Smooth muscle cell (in vitro differentiated cells): ENCODE results near the gene FBXO8. TPM values are rescaled to one million over a fixed set of nuclear protein-coding genes. Genes with fewer than 3 reads are reported as not detected.

Experiments used
- DNase-seq: peaks from one replicate; lab custom pipeline; 2025; ENCODE audit not compliant: unreplicated experiment; lab: John Stamatoyannopoulos, UW
- H2AFZ ChIP-seq: fragments of 200-600 bp; sonication (generic); 2 replicates; pipeline ENCODE4 v1.6.0; 2016; ENCODE audit warnings: antibody characterized with exemption, low read depth, mild to moderate bottlenecking
- H3F3A ChIP-seq: fragments of 200-600 bp; sonication (generic); 2 replicates; pipeline ENCODE4 v1.6.0; 2017; ENCODE audit warnings: antibody characterized with exemption, low read depth
- H3K27ac ChIP-seq: fragments of 200-600 bp; sonication (generic); 2 replicates; pipeline ENCODE4 v1.5.1; 2016; ENCODE audit warnings: low read depth, mild to moderate bottlenecking
- H3K27me3 ChIP-seq: fragments of 200-600 bp; sonication (generic); 2 replicates; pipeline ENCODE4 v1.6.1; 2016; ENCODE audit warnings: low read depth, mild to moderate bottlenecking
- H3K36me3 ChIP-seq: fragments of 200-600 bp; sonication (generic); 2 replicates; pipeline ENCODE4 v1.5.1; 2016; ENCODE audit warnings: low read depth
- H3K4me1 ChIP-seq: fragments of 200-600 bp; sonication (generic); 2 replicates; pipeline ENCODE4 v1.5.1; 2016; ENCODE audit warnings: low read depth
- H3K4me2 ChIP-seq: fragments of 200-600 bp; sonication (generic); 2 replicates; pipeline ENCODE4 v1.6.0; 2016; ENCODE audit warnings: mild to moderate bottlenecking
- H3K4me3 ChIP-seq: fragments of 200-600 bp; sonication (generic); 2 replicates; pipeline ENCODE4 v1.5.1; 2016; ENCODE audit warnings: mild to moderate bottlenecking
- H3K79me2 ChIP-seq: fragments of 200-600 bp; sonication (generic); 2 replicates; pipeline ENCODE4 v1.6.0; 2016; ENCODE audit warnings: low read depth, mild to moderate bottlenecking
- H3K9ac ChIP-seq: fragments of 200-600 bp; sonication (generic); 2 replicates; pipeline ENCODE4 v1.6.0; 2016; ENCODE audit warnings: low read depth
- H3K9me3 ChIP-seq: fragments of 200-600 bp; sonication (generic); replicated peaks from 2 replicates; pipeline ENCODE4 v1.5.1; 2016; ENCODE audit warnings: low read depth
- H4K20me1 ChIP-seq: fragments of 200-600 bp; sonication (generic); 2 replicates; pipeline ENCODE4 v1.6.0; 2016; ENCODE audit warnings: low read depth
- CTCF ChIP-seq: fragments of 200-600 bp; sonication (generic); IDR thresholded peaks from 2 replicates; pipeline ENCODE4 v1.5.1; 2017; ENCODE audit warnings: borderline replicate concordance, mild to moderate bottlenecking, antibody characterized with exemption; ENCODE audit not compliant: insufficient read depth, poor library complexity, severe bottlenecking
- WGBS: methylation state at CpG from one replicate; pipeline ENCODE4 v1.1.7; 2016; ENCODE audit warnings: low lambda C conversion rate; 5-methylcytosine and 5-hydroxymethylcytosine counted together
- polyA plus RNA-seq: library from polyadenylated mRNA; unstranded; fragments of >200 nt; fragmentation: Nextera tagmentation; extraction: Ambion mirVana; gene quantifications from 2 replicates; pipeline ENCODE4 v1.2.1, GENCODE V29; 2016
- total RNA-seq: library from RNA; depleted of rRNA; stranded (reverse); fragments of >200 nt; gene quantifications from 2 replicates; pipeline ENCODE4 v1.2.3, GENCODE V29; 2014

Gene FBXO8
- total and polyA plus RNA-seq, 2 experiments from 2014 or later = 34.2 to 54.3 TPM

DNA sequence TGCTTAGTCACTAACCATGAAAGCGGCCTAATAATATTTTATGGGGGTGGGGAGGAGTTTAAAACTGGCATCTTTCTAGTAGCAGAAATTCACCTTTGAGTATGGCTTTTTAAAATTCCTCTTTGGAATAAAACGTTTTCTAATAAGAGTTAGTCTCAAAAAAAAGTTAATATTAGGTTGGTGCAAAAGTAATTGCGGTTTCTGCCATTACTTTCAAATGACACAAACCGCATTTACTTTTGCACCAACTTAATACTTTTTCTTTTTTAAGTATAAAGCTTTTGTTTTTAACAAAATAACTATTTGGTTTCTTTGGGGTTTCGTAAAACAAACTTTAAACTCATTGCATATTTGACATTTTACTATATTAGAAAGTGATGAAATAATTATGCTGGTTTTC lies 68.4 kb downstream of the FBXO8 start:
- H3K9me3 ChIP-seq = no peaks in the 10 kb centered on the region
- no peaks in the 10 kb centered on the region for H3K36me3 ChIP-seq
- peak overlapping the region; percentile 54 for H3K9ac ChIP-seq
- peaks cover 43% of the 10 kb centered on the region for H3K79me2 ChIP-seq
- no peaks in the 10 kb centered on the region for H3F3A ChIP-seq
- no peaks in the 10 kb centered on the region for H4K20me1 ChIP-seq
- peaks cover 27% of the 10 kb centered on the region for H3K4me1 ChIP-seq
- 20% methylated on average over 5 of the region's 5 CpGs for WGBS
- TF ChIP-seq CTCF = no peak
- no peak overlapping the region for H2AFZ ChIP-seq
- H3K4me3 ChIP-seq = peak overlapping the region; percentile 59
- peak overlapping the region; percentile 97 for H3K4me2 ChIP-seq
- H3K27me3 ChIP-seq = no peaks in the 10 kb centered on the region
- H3K27ac ChIP-seq = peak overlapping the region; percentile 65
- no peak for DNase-seq

DNA sequence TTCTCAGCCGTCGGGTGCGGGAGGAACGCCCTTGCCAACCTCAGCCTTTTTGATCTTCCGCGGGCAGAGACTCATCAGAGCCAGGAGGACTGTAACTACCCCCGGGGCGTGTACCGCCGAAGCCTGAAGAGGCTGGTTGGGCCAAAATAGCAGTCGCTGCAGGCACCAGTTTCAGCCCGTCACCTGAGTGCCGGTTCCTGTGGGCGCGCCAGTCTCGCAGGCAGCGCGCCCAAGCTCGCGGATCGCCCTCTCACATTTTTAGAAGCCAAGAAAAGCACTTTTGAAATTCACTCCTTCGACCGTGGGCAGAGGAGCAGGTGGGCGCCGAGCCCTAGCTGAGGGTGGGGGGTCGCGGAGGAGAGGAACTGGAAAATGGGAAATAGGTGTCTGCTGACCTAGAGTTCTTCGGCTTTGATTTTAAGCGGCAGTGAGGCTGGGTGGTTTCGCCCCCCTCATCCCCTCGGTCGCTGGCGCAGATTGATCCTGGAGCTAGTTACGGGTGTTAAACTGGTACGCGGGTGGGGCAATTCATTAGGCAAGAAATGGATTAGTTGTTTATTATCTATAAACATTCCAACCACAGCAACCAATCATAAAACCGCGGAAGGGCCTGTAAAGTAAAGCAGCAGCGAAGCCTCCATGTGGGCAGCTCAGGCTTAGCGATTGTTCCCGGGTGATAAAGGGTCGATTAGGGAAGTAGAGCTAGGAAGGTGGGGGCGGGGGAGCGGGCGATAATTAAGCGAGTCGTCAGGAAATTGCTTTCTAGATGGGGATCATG lies 69.2 kb downstream of the FBXO8 start:
- Histone ChIP-seq H3K27me3 (no peaks in the 10 kb centered on the region), H3K9ac (peak overlapping the region; percentile 54), H3K27ac (peak overlapping the region; percentile 65), H4K20me1 (no peaks in the 10 kb centered on the region), H3K36me3 (no peaks in the 10 kb centered on the region), H3K4me2 (peak overlapping the region; percentile 97), H3K9me3 (no peaks in the 10 kb centered on the region), H2AFZ (peak overlapping the region; percentile 18), H3K79me2 (peaks cover 50% of the 10 kb centered on the region), H3K4me1 (peaks cover 30% of the 10 kb centered on the region), H3F3A (no peaks in the 10 kb centered on the region), H3K4me3 (peak overlapping the region; percentile 59)
- DNase-seq = no peak
- 1% methylated on average over 47 of the region's 47 CpGs for WGBS
- no peak for TF ChIP-seq CTCF

GRCh38 chr4:174213731-174214100 lies 69.8 kb downstream of the FBXO8 start:
- Histone ChIP-seq H3K4me3 (peak overlapping the region; percentile 59), H3K27ac (peak overlapping the region; percentile 65), H2AFZ (peak overlapping the region; percentile 18), H4K20me1 (no peaks in the 10 kb centered on the region), H3F3A (no peaks in the 10 kb centered on the region), H3K27me3 (no peaks in the 10 kb centered on the region), H3K36me3 (no peaks in the 10 kb centered on the region), H3K4me2 (peak overlapping the region; percentile 97), H3K4me1 (peaks cover 30% of the 10 kb centered on the region), H3K9me3 (no peaks in the 10 kb centered on the region), H3K79me2 (peaks cover 51% of the 10 kb centered on the region), H3K9ac (peak overlapping the region; percentile 54)
- DNase-seq = no peak
- TF ChIP-seq CTCF = no peak
- WGBS = 6% methylated on average over 16 of the region's 16 CpGs

DNA sequence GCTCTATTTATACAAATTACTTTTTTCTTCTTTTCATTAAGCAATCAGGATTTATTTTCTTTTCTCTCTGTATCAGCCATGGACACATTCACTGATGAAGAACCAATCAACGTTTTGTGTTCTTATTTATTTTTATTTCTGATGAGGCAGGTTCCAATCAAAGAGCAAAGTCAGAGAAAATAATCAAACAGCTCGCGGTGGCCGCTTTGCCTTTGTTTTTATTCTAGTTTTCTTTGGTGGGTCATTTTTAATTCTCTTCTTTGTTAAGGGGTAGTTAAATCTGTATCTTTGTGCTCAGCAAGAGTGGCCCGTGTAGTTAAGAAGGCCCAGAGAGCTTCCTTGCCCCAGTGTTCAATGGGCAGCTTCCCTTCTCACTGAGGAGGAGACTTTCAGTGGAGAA lies 71.4 kb downstream of the FBXO8 start:
- Histone ChIP-seq H3K4me1 (peaks cover 21% of the 10 kb centered on the region), H3K79me2 (peaks cover 57% of the 10 kb centered on the region), H3K4me2 (peak overlapping the region; percentile 97), H2AFZ (peak overlapping the region; percentile 60), H4K20me1 (no peaks in the 10 kb centered on the region), H3K9me3 (no peaks in the 10 kb centered on the region), H3K9ac (peak overlapping the region; percentile 59), H3K27ac (peak overlapping the region; percentile 73), H3K27me3 (no peaks in the 10 kb centered on the region), H3K36me3 (no peaks in the 10 kb centered on the region), H3F3A (no peaks in the 10 kb centered on the region), H3K4me3 (peak overlapping the region; percentile 59)
- WGBS = 17% methylated on average over 5 of the region's 5 CpGs
- no peak for TF ChIP-seq CTCF
- no peak for DNase-seq
